Measurements from ENCODE around the gene DYNC2LI1.

- TF ChIP-seq CTCF (IDR thresholded peaks at IDR 0.05; ENCODE audit: borderline replicate concordance, extremely low read depth, low read length, poor library complexity, severe bottlenecking) (no peak), EZH2 (IDR thresholded peaks at IDR 0.05; ENCODE audit: borderline replicate concordance, low read depth, low read length, severe bottlenecking) (no peak)
Observed at GRCh38 chr2:43839776-43840564, 66.1 kb downstream of the DYNC2LI1 start.
